G401 (cell line): Measurements from ENCODE around the gene SOX18. TPM values are rescaled to one million over a fixed set of nuclear protein-coding genes. Genes with fewer than 3 reads are reported as not detected.

Experiments used
- DNase-seq: peaks from one replicate; pipeline ENCODE4 v3.0.0-alpha.2; 2015; ENCODE audit warnings: low spot score
- in situ Hi-C: cut with HindIII; loops from 2 replicates; pipeline ENCODE4 v1.10.0; 2016; ENCODE audit warnings: low sequenced_read_pairs, mixed read lengths
- total RNA-seq: library from RNA; depleted of rRNA; stranded (reverse); fragments of >200 nt; shearing (Covaris generic); gene quantifications from 2 replicates; pipeline ENCODE4 v1.2.3, GENCODE V29; 2014

The SOX18 gene
- total RNA-seq, 1 experiment from 2014 or later = 1.2 TPM

DNA sequence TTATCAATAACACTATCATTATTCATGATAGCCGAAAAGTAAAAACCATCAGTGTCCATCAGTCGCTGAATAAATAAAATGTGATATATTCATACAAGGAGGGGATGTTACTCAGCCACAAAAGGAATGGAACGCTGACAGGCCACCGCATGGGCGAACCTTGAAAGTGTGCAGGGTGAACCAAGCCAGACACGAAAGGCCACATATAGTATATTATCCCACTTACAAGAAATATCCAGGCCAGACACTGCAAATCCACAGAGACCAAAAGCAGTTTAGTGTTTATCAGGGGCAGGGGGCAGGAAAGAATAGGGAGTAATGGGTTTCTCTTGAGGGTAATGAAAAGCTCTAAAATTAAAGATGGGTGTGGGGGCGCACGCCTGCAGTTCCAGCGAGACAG, 5.7 kb downstream of the SOX18 start:
- DNase-seq = no peak
- in situ Hi-C loops = no loop called here

GRCh38 chr20:64042054-64042781, 7.2 kb downstream of the SOX18 start:
- no peak for DNase-seq
- in situ Hi-C loops = no loop called here

DNA sequence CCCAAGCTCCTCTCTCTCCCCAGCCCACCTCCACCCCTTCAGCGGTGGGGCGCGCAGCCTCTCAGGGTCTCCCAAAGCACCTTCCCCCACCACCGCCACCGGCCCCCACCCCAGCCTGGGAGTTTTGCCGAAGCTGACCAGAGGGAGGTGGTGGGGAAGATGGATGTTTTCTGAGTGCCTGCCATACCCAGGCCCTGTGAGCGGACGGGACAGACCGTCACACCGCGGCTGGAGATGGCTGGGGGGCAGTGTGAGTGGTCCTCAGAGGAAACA, 7.7 kb downstream of the SOX18 start:
- no peak for DNase-seq
- in situ Hi-C loops = no loop called here

DNA sequence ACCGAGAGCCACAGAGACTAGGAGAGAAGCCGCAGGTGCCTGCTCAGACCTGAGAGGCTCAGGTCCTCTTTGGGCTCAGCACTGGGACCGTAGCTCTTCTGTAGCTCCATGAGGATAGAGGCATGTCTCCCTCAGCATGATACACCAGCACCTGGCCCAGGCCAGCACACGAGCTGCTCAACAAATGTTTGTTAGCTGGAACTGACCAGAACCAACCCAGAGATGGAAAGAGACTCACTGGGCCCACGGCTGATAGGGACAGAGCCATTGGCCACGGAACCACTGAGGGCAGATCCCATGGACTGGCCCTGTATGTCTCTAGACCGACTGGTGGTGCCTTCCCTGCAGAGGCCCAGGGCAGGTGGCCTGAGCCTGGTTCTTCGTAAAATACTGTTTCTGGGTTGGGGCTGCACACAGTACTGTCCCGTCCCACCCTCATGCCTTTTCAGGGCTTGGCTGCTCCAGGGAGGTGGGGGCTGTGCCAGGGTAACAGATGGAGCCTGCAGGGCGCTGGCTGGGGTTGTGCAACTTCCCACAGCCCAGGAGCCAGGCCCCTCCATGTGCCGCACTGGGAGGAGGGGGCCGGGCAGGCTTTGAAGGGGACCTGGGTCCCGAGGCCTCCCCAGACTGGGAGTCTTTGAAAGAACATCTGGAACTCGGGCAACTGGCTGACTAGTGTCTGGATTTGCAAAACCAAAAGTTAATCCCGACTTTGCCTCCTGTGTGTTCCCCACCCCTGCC, 8.2 kb downstream of the SOX18 start:
- in situ Hi-C loops = no loop called here
- peak; percentile 91 for DNase-seq

- in situ Hi-C loops = no loop called here
- DNase-seq = no peak
Measured at GRCh38 chr20:64040231-64041039, 9.0 kb downstream of the SOX18 start.

DNA sequence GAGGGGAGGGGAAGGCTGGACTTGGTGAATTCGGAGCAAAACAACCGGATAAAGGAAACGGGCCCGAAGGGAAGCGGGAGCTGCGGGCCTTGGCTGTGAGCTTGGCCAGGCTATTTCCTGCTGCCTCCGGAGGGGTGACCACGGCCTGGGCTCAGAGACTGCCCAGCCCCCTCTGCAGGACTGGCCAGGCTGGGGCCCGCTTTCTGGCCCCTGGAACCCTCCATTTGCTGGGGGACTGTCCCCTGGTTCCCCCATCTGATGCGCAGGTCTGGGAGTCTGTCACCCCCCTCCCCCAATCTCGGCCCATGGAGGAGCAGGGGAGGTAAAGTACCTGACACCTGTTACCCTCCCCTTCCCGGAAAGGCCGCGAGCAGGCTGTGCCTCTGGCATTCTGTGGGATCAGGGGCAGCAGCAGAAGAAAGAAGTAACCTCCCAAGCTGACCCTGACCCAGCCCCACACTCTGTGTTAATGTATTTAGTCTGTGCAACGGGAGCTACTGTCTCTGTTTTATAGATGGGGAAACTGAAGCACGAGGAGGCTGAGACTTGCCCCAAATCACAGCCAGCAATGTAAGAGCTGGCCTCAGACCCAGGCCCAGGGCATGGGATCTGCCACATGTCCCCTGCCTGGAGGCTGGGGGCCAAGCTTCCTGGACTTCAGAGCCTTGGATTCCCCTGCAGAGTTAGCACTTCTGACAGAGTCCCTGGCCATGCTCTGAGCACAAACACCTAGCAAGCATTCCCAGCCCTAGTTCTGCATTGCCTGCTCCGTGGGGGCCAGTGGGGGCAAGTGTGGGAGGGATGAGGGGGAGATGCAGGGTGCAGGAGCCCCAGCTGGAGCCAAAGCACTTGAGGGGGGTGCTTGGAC, 9.9 kb downstream of the SOX18 start:
- in situ Hi-C loops = no loop called here
- no peak for DNase-seq

- in situ Hi-C loops = no loop called here
- peak; percentile 64 for DNase-seq
Measured at GRCh38 chr20:64038565-64039292, 10.7 kb downstream of the SOX18 start.

- in situ Hi-C loops = no loop called here
- no peak for DNase-seq
Measured at GRCh38 chr20:64038224-64038564, 11.2 kb downstream of the SOX18 start.

DNA sequence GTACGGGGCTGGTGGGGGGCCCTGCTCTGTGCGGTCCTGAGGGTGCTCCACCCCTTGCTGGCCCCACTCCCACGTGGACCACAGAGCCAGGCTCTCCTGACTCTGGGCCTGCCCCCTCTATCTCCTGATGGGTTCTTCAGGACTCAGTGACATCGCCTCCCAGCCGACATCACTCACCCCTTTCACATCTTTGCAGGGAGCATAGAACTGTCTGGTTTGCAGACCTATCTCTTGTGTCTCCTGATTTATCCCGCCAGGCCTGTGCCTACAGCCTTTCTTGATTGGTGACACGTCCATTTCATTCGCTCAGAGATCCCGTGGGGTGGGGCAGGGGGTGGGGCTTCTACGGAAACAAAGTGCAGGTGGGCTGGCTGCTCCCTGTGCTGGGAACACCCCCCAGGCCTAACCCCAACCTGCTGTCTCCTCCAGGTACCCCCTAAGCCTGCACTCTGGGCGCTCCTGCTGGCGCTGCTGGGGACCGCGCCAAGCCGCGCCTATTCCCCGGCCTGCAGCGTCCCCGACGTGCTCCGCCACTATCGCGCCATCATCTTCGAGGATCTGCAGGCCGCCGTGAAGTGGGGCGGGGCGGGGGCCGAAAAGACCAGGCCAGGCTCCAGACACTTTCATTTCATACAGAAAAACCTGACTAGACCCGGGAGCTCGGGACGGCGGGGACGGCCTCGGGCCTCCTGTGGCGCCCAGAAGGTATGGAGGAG, 11.8 kb downstream of the SOX18 start:
- in situ Hi-C loops = no loop called here
- DNase-seq = peak; percentile 77

GRCh38 chr20:64037199-64037497, 12.3 kb downstream of the SOX18 start:
- no peak for DNase-seq
- in situ Hi-C loops = no loop called here

DNA sequence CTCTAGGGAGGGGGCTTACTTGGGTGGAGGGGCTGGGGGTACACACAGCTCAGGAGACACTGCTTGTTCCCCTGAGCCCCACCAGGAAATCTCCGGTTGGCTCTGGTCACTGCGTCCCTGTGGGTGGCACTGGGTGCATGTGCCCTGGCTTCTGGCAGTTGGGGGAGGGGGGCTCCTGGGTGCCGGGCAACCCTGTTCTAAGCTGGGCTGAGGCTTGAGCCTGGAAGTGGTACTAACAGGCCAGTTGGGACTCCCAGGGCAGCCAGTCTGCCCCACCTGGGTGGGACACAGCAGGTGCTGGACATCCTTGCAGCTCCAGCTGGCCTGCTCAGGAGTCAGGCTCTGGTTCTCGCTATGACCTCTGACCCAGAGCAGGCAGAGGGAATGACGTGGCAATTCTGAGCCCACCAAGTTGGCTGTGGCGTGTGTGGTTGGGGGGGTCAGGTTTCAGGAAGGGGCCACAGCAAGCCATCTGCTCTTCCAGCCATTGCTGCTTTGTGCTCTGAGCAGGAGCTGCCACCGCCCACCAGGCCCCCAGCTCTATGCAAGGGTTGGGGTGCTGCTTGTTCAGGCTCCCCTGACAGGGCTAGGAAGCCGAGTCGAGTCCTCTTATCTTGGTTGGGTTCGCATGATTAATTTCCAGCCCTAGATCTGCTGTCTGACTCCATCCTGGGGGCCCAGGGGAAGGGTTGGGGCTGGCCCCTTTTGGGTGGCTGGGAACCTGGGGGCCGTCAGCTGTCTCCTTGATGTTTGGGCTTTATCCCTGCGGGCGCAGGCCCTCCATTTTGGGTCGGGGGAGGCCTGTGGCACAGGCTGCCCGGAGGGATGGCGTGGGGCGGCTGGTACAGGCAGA, 12.9 kb downstream of the SOX18 start:
- DNase-seq = no peak
- in situ Hi-C loops = no loop called here

DNA sequence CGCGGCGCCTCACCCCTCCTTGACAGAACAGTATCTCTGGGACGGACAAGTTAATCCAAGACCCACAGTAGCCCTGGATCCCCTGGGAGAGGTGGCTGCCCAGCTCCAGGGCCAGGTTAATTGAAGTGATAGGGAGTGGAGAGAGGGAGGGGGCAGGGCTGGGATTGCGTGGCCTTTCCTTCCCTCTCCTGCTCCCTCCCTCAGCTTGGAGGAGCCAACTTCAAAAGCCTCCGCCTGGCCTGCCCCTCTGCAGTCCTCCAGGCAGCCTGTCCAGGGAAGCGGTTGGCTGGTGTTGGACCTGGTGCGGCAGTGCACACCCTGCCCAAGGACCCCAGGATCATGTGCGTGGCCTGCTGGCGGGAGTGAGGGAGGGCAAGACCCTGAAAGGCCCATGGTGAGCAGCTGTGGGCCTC, 13.5 kb downstream of the SOX18 start, which contains the start of gene C20orf204:
C20orf204 (plus strand) TSS at position 250 of the 413 bp plus-strand sequence; CDS start at position 392, 142 bp downstream.
- no peak for DNase-seq
- in situ Hi-C loops = no loop called here

DNA sequence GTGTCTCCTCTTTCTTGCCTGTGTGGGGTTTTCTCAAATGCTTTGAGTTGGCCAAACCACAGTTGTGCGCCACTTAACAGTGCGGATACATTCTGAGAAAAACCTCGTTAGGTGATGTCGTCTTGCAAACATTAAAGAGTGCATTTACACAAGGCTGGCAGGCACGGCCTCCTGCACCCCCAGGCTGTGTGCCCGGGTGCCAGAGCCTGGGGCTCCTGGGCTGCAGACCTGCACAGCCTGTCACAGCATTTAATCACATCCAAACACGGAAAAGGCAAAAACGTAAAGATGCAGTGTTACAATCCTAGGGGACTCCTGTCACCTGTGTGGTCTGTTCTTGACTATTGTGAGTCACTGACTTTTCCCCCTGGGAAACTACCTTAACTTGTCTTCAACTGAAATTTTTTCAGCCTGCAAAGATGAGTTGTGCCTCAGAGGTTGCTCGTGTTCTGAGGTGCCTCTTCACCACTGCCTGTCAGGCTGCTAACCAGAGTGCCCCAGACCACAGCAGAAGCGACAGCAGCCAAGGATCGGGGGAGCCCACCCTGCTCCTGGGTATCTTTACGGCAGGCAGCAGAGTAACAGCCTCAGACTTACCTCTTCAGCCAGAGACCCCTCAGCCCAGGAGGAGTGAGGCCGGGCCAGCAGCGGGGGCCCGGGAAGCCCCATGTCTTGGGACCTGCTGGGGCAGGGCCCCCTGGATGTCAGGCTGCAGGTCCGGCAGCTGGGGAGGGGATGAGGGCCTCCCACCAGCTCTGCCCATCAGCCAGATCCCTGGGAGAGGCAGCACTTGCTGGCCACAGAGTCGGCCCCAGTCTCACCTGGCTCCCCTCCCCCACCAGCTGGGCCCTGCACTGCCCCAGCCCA, 14.1 kb downstream of the SOX18 start:
- no peak for DNase-seq
- in situ Hi-C loops = no loop called here

- in situ Hi-C loops = no loop called here
- DNase-seq = no peak
Measured at GRCh38 chr20:64033981-64034493, 15.4 kb downstream of the SOX18 start.

DNA sequence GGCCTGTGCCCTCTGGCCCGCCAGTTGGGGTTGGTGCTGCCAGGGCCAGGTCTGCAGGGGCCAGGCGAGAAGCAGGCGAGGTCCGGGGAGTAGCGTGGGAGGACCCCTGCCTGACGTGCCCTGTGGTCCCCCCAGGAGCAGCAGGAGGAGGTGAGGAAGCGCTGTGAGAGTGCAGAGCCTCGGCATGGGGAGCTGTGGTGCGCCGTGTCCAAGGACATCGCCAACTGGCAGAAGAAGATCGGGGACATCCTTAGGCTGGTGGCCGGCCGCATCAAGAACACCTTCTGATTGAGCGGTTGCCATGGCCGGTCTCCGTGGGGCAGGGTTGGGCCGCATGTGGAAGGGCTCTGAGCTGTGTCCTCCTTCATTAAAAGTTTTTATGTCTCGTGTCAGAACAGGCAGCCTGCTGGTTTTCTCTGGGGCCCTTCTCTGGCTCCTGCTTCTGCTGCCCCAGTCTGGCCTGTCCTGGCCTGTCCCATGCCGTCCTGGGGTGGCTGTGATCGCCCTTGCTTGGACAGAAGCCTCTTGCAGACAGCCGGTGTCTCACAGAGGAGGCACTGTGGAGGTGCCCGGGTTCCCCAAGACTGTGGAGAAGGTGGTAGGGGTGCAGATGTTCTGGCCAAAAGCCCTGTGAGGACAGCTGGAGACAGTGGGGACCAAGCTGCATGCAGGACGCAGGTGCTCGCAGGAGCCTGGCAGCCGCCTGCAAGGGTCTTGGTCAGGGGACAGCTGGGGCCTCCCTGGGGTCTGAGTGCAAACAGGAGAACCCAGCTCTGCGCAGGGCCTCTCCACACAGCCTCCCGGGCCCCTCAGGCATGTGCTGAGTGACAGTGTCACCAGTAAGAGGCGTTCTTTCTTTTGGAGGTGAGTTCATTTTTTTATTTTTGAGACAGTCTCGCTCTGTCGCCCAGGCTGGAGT, 16.5 kb downstream of the SOX18 start:
- in situ Hi-C loops = no loop called here
- no peak for DNase-seq
